Cardiac fibroblast (primary cell): ENCODE measurements around the gene HOXB8.

Source experiments
- DNase-seq, 2 donors: peaks; one replicate each; pipeline versions ENCODE4 v3.0.0 to v3.0.0-alpha.2; 2010; ENCODE audit warnings: low read depth in 2 of 2
- H3K4me3 ChIP-seq, 2 donors: replicated peaks in 1 of 2; 1 replicate in 1 of 2; 2 replicates in 1 of 2; pipeline ENCODE4 v1.5.1; 2011; ENCODE audit warnings: low read depth in 2 of 2, low read length in 2 of 2, mild to moderate bottlenecking in 2 of 2, moderate library complexity in 1 of 2
- TF ChIP-seq, protein P1 (sequence below): IDR thresholded peaks from one replicate; pipeline ENCODE4 v1.5.1; 2011; ENCODE audit warnings: low read depth, mild to moderate bottlenecking, low read length, inconsistent platforms

Gene HOXB8

DNA sequence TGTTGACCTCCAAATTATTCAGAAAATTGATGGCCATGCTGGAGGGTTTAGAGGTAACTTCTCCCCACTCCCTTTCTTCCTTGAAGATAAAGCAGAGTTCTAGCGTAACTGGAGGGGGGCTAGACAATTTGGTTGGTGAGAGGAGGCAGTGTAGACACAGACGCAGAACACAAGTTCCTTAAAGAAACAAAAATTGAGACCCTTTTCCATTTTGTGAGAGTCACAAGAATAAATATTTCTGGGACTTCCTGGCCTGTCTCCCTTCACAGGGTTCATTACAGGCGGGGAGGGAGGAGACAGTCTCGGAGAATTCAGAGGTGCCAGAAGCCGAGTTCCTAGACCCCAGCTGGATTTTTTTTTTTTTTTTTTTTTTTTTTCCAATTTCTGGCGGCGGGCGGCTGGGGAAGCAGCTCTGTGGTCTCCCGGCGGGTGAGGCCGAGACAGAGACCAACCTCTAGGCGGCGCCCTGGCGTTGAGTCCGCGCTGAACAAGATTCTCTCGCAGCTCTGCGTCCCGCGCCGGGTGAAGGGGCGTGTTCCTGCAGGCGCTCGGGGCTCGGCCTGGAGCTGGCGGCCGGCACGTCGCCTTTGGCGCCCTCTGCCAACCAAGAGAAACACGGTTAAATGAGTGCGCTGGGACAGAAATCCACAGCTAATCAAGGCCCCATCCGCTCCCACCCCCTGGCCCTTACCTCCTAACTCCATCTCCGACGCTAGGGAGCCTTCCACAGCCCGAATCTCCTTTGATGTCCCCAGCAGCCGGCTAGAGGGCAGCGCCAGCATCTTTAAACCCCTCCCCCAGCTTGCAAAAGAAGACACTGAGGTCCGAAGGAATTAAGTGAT, 21.3 kb upstream of the HOXB8 start:
- H3K4me3 ChIP-seq = no peak overlapping the region
- TF ChIP-seq, protein P1, sequence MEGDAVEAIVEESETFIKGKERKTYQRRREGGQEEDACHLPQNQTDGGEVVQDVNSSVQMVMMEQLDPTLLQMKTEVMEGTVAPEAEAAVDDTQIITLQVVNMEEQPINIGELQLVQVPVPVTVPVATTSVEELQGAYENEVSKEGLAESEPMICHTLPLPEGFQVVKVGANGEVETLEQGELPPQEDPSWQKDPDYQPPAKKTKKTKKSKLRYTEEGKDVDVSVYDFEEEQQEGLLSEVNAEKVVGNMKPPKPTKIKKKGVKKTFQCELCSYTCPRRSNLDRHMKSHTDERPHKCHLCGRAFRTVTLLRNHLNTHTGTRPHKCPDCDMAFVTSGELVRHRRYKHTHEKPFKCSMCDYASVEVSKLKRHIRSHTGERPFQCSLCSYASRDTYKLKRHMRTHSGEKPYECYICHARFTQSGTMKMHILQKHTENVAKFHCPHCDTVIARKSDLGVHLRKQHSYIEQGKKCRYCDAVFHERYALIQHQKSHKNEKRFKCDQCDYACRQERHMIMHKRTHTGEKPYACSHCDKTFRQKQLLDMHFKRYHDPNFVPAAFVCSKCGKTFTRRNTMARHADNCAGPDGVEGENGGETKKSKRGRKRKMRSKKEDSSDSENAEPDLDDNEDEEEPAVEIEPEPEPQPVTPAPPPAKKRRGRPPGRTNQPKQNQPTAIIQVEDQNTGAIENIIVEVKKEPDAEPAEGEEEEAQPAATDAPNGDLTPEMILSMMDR = peak; percentile 58
- DNase-seq = peak; percentile 57 to 60

DNA sequence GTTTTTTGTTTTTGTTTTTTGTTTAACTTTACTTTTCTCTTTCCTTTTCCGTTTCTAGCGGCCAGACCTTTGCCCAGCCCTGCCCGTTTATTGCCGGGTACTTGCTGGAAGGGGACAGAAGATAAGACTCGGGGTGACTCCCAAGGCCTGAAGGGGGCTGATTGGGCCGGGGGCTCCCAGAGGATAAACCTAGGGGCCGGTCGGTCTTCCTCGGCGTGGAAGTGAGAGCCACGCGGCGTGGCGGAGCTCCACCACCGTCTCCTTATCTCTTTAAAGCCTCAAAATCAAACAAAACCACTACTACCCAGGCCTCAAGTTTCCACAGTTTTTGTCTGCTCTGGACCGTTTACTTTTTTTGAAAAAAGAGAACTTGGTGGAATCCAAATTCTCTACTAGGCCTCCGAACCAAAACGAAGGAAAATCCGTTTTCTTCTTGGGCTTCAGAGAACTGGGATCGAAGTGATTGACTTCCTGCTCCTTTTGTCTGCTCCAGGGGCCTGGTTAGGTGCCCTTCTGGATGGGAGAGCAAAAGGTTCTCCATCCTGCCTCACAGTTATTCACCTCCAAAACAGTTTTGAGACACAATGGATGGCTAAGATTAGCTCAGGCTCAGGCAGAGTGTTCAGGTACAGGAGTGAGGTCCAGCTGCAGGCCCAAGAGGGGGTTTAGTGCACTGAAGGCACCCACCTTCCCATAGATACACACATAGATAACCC, 19.6 kb upstream of the HOXB8 start:
- TF ChIP-seq, protein P1 = no peak
- no peak overlapping the region for H3K4me3 ChIP-seq
- DNase-seq = no peak

DNA sequence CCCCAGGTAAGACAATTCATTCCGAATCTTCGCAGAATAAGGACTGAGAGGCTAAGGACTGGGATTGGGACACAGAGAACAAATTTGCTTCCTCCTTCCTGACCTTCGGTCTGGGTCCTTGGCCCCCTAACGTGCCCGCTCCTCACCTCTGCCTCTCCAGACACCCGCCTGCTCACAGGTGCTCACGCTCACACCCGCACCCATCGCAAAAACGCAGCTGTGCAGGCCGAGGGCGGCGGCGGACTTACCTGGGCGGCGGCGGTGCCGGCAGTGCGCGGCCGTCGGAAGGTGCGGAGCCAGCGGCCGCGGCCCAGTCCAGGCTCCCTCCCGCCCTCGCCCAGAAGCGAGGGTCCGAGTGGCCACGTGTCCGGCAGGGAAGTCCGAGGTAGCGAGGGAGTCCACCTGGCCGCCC, 18.2 kb upstream of the HOXB8 start:
- DNase-seq = no peak
- TF ChIP-seq, protein P1 = no peak
- H3K4me3 ChIP-seq = no peak overlapping the region

DNA sequence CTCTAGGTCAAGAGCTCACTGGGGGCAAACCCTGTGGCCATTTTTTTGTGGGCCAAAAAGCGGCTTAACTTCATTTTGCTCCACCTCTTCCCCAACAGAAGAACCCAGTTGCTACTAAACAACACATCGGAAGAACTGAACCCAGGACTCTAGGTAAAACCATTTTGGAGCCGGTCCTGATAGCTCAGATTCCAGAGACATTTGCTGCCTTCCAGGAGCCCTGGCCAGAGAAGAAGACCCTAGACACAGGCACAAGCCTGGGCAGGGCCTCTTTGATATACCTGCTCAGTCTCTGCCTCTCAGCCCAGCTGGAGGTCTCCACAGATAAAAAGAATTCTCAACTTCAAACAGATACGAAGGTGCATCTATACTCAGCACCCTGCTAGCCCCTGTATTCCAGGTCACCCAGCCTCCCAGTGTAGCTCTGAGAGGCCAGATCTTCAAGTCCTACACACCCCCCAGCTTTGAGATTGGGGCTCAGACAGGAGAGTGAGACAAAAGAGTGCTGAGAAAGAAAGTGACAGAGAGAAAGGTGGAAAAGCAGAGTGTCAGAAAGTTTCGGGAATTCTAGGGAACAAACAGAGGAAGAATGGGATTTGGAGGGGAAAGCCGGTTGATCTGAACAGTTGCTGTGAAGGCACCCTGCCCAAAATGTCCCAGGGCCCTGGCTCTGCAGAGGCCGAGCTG, 17.6 kb upstream of the HOXB8 start:
- no peak for DNase-seq
- TF ChIP-seq, protein P1 = no peak

DNA sequence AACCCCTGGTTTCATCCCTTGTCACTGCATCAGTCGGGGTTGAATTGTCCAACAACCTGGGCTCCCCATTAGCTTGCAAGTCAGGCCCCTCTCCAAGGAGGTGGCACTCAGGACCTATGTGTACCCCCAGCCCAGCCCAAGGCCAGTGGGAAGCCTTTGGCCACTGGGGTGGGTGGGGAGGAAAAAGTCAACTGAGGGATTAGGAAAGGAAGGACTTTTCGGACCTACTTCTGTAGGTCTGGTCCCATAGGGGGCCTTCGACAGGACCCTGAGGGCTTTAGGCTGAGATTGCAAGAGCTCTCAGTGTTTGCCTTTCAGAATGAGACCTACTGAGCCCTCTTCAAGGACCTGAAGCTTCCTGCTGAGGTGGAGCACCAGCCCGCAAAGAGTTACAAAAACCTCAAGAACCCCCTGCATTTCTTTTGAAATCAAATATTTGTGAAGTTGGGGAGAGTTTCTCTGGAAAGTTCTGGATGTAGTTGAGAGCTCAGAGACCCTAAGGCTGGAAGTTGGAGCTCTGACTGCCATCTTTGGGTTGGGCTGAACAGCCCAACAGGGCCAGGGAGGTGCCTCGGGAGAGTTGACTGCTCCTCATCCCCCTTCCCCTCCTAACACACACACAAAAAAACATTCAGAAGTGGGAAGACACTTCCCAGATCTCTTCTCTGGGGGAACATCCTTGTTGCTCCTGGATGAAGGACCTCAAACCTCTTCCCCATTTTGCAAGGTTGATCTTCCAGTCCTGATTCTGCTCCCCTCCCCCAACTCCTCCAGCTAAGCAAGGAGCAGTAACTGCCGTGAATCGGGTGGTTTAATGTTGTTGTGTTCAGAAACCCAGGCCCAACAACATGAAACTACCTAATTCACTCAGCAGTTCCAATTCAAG, 16.8 kb upstream of the HOXB8 start:
- TF ChIP-seq, protein P1 = no peak
- no peak for DNase-seq
- no peak overlapping the region for H3K4me3 ChIP-seq

More for the DNA sequence above, 17.6 kb upstream of the HOXB8 start:
- no peak overlapping the region for H3K4me3 ChIP-seq

DNA sequence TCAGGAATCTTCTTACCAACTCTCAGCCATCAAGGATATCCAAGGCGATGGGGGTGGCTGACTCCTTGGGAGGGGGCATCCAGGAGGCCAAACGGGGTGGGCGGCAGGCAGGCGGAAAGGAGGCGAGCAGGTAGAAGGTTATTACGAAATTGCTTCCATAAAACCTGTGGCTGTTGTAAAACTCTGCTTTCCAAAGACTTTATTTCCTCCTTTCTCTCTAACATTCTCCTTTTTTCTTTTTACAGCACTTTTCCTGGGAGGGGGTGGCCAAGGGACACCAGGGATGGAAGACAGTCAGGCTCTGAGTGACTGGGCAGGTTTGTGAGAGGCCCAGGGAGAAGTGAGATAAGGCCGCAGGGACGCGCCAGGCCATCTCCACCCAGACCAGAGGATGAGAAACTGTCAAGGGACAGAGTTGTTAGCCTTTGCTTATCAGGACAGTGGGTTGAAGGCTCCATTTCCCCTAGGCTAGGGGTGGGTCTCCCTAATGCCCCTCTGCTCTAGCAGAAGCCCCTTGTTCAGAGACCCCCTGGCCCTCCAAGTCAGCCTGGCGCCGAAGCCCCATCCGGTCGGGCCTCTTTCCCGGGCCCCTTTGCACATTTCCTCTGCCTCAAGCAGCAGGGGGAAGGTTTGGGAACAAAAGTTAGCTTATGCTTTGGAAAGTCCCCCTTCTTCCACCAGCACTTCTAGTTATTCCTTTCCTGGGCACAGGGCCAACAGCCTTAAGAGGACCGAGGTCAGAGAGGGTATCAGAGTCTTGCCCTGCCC, 16.0 kb upstream of the HOXB8 start:
- no peak overlapping the region for H3K4me3 ChIP-seq
- TF ChIP-seq, protein P1 = no peak
- DNase-seq = no peak
